ENCODE data around the gene GATD1.

- TF ChIP-seq CTCF (IDR thresholded peaks at IDR 0.05) (no peak), POLR2A (IDR thresholded peaks at IDR 0.05) (no peak), POLR2AphosphoS5 (IDR thresholded peaks at IDR 0.05) (no peak)
Measured at GRCh38 chr11:786235-787083, 9.2 kb upstream of the GATD1 start.

All from stomach (tissue), 4 donors.